GM19351 (cell line): ENCODE results near the gene PTGER4.
"Not testable (repeated sequence)": the region's sequence is repeated elsewhere in the genome, so short reads cannot be mapped to it uniquely, and the experiment has no call there.

Experiments used
- ATAC-seq: cut with Tn5 transposase; IDR thresholded peaks from one replicate; pipeline ENCODE4 v1.9.1; 2021; ENCODE audit warnings: mild to moderate bottlenecking, moderate library complexity; ENCODE audit not compliant: unreplicated experiment

Gene PTGER4

DNA sequence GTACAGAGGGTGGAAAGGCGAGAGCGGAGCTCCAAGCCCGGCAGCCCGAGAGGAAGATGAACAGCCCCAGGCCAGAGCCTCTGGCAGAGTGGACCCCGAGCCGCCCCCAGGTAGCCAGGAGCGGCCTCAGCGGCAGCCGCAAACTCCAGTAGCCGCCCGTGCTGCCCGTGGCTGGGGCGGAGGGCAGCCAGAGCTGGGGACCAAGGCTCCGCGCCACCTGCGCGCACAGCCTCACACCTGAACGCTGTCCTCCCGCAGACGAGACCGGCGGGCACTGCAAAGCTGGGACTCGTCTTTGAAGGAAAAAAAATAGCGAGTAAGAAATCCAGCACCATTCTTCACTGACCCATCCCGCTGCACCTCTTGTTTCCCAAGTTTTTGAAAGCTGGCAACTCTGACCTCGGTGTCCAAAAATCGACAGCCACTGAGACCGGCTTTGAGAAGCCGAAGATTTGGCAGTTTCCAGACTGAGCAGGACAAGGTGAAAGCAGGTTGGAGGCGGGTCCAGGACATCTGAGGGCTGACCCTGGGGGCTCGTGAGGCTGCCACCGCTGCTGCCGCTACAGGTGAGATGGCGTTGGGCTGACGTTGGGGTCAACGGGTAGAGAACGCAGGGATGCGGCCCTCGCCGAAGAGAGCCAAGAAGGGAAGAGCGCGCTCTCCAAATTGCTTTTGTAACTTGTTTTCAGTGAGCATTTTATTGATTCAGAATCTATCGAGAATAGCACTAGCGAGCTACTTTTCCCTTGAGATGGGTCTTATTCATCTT, at the start of gene PTGER4:
Gene PTGER4, plus strand, starts transcription at position 3 of the 769 bp plus-strand sequence. CDS start 1,079 bp downstream, outside the sequence.
- ATAC-seq: peak; percentile 26

DNA sequence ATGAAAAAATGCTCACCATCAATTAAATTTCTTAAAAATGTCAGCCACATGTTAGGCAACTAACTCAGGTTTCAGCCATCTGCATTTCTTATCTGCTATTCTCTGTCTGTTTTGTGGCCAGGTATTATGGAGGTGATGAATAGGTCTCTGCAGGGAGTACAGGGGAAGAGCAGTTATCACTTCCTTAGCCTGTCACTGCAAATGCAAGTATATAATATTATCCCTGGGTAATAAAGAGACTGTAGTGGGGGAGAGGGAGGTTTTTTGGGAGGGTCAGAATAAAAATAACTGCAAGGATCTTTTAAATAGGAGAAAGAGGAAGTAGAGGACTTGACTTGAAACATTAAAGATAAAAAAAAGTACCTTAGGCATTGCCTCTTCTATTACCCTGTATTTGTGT, 49.6 kb upstream of the PTGER4 start:
- ATAC-seq: no peak

DNA sequence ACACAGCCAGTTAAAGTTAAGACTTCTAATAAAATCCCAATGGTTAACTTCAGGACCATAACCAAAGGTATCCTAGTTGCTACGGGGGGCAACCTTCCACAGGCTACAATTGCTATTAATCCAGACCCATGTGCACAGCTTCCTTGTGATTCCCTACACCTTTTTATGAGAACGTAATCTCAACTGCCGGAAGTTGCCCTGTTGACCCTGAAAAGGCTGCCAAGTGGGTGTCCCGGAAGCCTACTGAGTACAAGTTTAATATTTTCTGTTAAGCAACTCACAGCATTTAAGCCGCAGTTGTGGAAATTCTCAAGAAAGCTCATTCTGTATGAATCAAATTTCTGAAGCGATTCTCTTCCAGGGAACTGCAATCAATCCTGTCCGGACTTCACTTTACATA, 48.5 kb upstream of the PTGER4 start:
- no peak for ATAC-seq

DNA sequence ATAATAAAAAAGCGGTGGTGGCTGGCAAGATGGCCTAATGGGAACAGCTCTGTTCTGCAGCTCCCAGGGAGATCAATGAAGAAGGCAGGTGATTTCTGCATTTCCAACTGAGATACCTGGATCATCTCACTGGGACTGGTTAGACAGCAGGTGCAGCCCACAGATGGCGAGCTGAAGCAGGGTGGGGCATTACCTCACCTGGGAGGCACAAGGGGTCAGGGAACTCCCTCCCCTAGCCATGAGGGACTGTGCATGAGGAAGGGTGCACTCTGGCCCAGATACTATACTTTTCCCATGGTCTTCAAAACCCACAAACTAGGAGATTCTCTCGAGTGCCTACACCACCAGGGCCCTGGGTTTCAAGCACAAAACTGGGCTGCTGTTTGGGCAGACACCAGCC, 45.6 kb upstream of the PTGER4 start:
- ATAC-seq: no peak

DNA sequence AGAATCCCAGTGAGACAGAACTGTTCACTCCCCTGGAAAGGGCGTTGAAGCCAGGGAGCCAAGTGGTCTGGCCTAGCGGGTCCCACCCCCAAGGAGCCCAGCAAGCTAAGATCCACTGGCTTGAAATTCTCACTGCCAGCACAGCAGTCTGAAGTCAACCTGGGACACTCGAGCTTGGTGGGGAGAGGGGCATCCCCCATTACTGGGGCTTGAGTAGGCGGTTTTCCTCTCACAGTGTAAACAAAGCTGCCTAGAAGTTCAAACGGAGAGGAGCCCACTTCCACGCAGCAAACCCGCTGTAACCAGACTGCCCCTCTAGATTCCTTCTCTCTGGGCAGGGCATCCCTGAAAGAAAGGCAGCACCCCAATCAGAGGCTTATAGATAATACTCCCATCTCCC, 45.1 kb upstream of the PTGER4 start:
- ATAC-seq: no peak

DNA sequence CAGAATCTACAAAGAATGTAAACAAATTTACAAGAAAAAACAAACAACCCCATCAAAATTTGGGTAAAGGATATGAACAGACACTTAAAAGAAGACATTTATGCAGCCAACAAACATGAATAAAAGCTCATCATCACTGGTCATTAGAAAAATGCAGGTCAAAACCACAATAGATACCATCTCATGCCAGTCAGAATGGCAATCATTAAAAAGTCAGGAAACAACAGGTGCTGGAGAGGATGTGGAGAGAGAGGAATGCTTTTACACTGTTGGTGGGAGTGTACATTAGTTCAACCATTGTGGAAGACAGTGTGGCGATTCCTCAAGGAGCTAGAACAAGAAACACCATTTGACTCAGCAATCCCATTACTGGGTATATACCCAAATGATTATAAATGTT, 40.2 kb upstream of the PTGER4 start:
- not testable (repeated sequence) for ATAC-seq

DNA sequence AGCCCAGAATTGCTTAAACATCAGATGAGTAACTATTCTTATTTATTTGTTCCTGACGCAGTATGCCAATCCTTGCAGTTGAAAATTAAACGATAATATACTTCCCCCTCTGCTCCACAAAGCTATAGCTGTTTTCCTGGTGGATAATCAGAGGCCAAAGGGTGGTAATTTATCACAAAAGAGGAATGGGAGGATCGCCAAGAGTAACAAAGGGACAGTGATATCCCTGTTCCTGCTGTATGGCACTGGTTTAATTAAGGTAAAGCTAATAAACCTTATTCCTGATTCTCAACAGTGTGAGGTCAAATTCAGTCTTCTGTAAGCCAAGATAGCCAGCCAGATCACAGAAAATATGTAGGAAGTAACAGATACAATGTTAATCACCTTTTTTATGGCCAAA, 33.4 kb upstream of the PTGER4 start:
- ATAC-seq: no peak

DNA sequence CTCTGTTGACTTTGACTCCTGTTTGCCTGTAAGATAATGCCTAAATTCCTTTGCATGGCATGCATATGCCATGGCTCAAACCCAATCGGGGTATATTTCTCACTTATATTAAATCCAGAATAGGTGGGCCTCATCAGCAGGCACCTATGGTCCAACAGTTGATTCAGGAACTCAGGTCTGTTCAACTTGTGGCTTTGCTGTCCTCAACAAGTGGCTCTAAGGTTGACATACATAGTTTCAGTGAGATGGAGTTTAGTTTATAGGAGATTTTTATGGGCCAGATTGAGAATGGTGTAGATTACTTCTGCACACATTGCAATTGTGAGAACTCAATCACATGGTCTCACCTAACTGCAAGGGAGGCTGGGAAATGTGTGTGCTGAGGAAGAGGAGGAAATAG, 31.6 kb upstream of the PTGER4 start:
- no peak for ATAC-seq

DNA sequence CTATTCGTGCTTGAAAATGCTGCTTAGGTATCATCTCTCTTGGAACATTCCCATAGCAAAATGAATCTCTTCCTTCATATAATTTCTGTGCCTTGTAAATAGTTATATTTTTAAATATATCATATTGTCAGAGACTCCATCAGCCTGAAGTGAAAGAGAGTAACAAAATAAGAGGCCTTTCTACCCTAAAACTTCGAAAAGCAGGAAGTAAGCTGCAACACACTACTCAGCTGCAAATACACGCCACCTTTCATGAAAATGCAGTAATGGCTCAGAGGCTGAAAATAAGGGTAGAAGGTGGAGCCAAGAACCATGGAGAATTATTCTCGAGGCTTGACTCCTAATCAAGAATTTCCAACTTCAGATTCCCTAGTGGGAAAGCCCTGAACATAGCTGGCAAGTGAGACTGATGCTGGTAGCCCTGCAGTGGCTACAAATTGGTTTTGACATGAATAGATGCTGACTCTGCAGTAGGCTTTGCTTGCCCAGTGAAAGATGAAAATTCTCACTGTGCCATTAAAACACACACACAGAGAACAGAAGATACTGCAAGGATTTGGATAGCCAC, 30.2 kb upstream of the PTGER4 start:
- ATAC-seq: no peak

DNA sequence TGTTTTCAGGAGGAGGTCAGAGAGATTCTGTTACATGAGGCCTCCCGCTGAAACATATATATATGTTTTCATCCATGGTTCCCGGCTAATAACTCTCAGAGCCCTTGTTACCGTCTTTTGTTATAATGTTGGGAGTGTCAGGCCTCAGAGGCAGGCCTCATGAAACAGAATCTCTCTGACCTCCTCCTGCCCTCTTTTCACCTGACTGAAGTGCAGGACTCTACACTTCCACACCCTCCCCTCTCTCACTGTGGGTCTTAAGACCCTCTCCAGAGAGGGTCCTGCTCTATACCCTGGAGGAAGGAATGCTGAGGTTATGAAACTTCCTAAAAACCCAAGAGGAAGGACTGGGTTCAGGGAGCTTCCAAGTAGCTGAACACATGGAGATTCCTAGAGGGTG, 28.5 kb upstream of the PTGER4 start:
- no peak for ATAC-seq

DNA sequence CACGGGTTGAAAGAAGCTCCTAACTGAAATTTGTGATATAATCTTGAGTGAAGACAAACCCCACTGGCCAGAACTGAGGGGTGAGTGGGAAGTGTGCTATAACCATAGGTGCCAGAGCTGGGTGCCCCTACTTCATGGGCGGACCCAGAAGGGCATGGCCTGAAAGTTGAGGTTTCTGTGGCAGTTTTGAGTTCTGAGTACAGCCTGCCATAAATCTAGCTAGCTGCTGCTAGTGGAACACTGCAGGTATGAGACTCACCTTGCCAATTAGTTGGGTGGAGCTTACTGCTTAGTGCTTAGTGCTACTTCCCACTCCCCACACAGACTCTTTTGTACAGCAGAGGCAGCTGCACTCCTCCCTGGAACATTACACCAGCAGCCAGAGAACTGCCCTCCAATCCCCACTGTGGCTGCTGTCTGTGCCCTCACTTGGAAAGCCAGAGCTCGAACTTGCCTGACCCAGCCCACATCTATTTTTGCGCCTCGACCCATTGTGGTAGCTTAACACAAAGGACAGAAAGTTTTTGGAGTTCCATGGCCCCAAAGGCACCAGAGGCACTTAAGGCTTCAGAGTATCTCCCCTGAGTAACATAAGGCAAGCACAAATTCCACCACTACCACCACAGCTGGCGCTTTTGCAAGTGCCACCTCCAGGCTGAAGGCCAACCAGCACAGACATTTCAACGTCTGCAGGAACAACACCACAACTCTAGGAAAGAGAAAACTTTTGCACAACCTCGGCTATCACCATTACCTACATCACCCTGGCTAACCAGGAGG, 27.1 kb upstream of the PTGER4 start:
- no peak for ATAC-seq

DNA sequence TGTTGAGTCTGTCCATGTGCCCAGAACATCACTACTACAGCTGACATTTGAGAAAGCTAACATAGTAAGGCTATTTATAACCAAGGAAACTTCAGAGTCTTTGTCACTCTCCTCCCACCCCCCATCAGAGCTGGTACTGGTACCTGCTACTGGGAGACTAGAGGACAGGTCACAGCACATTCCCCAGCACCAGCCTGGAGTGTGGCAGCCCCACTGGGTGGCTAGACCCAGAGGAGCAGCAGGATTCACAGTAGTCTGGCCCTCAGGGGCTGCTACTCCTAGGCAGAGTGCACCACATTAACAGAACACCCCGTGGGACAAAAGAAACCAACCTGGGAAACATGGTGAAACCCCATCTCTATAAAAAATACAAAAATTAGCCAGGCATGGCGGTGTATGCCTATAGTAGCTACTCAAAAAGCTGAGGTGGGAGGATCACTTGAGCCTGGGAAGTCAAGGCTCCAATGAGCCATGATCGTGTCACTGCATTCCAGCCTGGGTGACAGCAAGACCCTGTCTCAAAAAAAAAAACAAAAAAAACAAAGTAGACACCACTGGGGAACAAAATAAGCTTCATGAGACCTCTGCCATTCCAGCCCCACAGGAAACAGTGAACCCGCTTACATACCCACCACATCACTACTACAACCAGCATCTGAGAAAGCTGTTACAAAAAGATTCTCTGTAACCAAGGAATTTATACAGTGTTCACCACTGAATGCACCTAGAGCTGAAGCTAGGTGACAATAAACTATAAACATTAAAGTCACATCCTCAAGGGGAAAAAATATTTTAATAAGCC, 26.3 kb upstream of the PTGER4 start:
- no peak for ATAC-seq

DNA sequence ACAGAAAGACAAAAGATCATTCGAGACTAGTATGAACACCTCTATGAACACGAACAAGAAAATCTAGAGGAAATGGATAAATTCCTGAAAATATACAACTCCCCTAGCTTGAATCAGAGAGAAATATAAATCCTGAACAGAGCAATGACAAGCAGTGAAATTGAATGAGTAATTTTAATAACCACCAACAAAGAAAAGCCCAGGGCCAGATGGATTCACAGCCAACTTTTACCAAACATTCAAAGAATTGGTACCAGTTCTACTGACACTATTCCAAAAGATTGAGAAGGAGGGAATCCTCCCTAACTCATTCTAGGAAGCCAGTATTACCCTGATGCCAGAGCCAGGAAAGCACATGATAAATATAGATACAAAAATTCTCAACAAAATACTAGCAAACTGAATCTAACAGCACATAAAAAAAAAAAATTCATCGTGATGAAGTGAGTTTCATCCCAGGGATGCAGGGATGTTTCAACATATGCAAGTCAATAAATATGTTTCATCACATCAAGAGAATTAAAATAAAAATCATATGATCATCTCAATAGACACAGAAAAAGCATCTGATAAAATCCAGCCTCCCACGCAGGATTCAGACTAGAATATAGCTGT, 25.2 kb upstream of the PTGER4 start:
- no peak for ATAC-seq

DNA sequence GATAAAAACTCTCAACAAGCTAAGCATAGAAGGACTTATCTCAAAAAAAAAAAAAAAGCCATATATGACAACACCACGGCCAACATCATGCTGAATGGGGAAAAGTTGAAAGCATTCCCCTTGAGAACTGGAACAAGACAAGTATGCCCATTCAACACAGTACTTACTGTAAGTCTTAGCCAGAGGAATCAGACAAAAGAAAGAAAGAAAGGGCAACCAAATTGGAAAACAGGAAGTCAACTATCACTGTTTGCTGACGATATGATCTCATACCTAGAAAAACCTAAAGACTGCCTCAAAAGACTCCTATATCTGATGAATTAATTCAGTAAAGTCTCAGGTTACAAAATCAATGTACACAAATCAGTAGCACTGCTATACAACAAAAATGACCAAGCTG, 24.6 kb upstream of the PTGER4 start:
- ATAC-seq: no peak

DNA sequence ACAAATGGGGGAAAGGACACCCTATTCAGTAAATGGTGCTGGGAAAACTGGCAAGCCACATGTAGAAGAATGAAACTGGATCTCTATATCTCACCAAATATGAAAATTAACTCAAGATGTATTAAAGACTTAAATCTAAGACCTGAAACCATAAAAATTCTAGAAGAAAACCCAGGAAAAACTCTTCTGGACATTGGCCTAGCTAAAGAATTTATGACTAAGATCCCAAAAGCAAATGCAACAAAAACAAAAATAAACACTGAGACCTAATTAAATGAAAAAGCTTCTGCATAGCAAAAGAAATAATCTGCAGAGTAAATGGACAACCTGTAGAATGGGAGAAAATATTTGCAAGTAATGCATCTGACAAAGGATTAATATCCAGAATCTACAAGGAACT, 23.6 kb upstream of the PTGER4 start:
- not testable (repeated sequence) for ATAC-seq

DNA sequence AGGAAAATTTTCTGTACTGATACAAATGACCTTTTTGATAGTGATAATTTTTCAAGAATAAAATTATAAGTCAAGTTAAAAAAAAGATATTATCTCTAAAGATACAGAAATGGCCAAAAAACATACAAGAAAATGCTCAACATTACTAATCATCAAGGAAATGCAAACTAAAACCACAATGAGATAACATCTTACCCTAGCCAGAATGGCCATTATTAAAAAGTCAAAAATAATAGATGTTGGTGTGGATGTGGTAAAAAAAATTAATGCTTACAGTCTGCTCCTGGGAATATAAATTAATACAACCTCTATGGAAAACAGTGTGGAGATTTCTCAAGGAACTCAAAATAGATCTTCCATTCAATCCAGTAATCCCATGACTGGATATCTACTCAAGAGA, 22.9 kb upstream of the PTGER4 start:
- no peak for ATAC-seq

DNA sequence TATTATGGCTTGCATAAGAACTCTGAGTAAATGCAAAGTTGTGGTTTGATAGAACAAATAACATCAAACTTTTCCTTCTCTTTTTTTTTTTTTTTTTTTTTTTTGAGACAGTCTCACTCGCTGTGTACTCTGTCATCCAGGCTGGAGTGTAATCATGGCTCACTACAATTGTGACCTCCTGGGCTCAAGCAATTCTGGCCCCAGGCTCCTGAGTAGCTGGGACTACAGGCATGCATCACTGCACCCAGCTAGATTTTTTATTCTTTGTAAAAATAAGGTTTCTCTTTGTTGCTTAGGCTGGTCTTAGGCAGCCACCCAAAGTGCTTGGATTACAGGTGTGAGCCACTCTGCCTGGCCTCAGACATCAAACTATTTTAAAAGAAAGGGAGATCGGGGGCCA, 19.0 kb upstream of the PTGER4 start:
- no peak for ATAC-seq

DNA sequence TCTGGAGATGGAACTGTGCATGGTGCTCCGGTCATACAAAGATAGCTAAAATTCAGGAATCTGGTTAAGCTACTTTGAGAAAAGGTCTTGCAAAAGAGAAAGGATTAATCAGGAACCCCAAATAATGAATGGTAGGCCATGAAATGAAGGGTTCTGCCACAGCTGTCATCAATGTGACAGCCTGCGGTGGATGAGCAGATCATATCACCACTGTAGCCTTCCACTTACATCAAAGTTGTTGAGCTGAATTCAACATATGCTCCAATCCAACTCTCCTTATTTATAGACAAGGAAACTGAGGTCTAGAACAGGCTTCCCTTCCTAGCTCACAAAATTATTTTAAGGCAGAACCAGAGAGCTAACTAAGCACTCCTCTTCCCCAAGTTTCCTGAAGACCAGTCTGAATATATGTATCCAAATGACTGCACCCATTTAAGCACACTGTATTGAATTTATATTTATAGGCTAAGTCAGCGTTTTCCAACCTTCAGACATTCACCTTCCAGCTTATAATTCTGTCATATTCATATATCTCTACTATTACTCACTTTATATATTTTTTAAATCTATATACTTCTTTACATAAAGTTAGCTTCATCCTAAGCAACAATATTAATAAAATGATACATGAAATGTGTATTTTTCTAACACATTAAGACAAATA, 13.9 kb upstream of the PTGER4 start:
- no peak for ATAC-seq

DNA sequence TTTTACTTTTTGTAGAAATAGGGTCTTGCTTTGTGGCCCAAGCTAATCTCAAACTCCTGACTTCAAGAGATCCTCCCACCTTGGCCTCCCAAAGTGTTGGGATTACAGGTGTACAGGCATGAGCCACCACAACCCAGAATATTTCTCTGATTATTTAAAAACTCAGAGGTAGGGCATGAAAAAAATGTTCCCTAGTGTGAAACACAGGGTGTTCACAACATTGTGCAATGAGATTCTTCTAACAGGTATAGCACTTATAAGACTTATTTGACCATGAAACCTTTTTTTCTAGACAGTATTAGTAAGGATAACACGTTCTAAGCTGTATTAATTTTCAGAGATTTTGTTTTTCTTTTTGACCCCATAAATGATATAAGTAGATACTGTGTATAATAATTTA, 13.1 kb upstream of the PTGER4 start:
- ATAC-seq: no peak

DNA sequence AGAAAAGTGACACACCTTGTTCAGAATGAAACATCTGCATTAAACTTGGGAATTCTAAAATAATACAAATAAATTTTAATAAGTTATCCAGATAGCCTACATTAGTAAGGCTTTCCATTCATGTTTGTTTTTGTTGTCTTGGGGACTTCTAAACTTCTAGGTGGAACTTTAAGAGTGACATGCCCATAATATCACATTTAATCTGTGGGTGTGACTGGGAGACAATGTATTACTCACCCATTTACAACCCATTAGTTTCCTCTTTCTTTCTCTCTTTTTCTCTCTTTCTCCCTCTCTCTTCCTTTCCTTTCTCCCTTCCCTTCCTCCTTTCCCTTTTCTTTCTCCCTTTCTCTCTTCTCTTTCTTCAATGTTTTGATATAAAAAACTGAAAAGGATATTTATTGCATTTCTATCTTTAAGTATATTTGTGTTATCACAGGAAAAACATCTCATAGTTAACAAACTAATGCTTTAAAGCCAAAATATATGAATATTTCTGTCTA, 12.5 kb upstream of the PTGER4 start:
- ATAC-seq: no peak
